ENCODE results near the gene GRK5.

Gene GRK5

DNA sequence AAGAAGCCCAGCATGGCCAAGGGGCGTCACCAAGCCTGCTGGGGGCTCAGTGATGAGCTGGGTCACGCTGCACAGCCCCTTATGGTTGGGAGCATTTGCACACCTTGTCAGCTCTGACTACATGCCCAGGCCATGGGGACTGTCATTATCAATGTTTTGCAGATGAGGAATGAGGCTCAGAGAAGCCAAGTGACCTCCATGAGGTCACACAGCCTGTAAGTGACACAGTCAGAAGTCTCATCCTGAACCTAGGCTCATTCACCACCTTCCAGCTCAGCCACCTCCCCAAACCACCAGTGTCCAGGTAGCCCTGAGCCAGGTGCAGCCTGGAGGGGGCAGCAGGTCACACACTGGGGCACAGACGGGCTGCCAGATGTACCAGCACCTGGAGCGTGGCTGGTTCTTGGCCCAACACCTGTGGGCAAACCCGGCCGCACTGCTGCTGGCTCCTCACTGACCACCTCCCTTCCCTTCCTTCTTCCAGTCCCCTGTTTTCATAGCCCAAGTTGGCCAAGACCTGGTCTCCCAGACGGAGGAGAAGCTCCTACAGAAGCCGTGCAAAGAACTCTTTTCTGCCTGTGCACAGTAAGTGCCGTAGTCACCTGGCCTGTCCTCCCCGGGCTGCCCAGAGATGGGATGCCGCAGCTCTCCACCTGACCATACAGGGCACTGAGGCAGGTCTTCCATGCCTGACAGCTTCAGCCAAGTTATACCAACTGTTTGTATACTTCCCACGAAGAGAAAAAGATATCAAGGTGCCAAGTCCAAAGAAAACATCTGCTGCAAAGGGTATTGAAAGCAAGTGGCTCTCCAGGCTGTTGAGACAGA, 215.5 kb downstream of the GRK5 start:
- no peak overlapping the region for H3K4me3 ChIP-seq (ENCODE audit: low read length)
- TF ChIP-seq CTCF (conservative IDR thresholded peaks at IDR 0.05; ENCODE audit: low read length): no peak
- DNase-seq (ENCODE audit: low read depth): no peak

DNA sequence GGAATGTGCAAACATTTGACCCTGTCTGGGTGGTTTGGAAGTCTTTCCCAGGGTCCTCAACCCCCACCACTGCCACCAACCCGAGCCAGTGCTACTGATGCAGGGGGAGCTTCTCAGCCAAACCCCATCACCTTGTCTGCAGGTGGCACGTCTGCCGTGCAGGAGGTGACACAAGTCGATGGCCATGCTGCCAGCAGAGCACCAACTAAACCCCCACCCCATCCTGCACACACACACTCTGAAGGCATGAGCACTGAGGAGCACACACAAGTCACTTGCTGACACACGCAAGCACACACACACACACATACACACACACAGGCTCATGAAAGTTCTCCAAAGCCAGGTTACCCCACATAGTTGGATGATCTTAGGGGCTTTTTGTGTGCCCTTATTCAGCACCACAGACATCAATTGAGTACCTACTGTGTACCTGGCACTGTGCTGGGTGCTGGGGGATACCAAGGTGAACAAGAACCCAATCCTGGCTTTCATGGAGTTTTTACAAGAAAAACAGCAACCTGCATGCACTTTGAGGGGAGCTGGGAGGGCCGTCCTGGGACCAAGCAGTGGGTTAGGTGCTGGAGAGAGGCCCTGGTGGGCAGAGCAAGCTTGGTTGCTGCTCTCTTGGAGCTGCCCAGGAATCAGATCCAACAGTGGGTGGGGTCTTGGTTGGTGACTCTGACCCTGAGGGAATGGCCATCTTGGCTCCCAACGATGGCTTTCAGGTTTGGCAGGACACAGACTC, 216.3 kb downstream of the GRK5 start:
- no peak for DNase-seq (ENCODE audit: low read depth)
- H3K4me3 ChIP-seq (ENCODE audit: low read length): no peak overlapping the region
- TF ChIP-seq CTCF (conservative IDR thresholded peaks at IDR 0.05; ENCODE audit: low read length): no peak

DNA sequence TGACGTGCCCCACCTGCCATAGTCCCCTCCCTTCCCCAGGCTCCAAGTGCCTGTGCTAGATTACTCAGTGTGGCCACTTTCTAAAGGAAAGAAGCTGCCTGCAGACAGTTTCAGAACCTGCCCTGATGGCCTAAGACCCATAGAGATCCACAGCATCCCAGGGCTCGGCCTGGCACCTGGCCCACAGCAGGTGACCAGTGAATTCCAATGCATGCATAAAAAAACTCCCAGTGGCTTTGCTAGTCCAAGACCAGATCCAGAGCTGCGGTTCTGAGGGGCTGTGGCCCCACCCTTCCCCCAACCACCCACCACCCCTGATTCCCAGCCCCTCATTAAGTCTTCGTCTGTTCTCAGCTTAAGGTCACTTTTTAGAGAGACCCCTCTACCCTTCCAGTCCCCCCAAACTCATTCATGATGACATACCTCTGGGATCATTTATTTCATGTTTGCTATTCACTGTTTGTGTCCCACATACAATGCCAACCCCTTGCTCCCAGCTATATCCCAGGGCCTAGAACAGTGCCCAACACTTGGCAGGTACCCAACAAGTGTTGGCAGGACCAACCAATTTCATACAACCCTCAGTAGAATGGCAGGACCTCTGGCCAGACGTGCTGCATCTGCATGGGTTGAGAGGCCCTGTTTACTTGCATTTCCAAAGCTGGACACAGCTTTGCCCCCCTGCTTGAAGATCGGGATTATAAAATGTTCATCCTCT, 217.0 kb downstream of the GRK5 start:
- TF ChIP-seq CTCF (conservative IDR thresholded peaks at IDR 0.05; ENCODE audit: low read length): no peak
- DNase-seq (ENCODE audit: low read depth): no peak
- no peak overlapping the region for H3K4me3 ChIP-seq (ENCODE audit: low read length)

DNA sequence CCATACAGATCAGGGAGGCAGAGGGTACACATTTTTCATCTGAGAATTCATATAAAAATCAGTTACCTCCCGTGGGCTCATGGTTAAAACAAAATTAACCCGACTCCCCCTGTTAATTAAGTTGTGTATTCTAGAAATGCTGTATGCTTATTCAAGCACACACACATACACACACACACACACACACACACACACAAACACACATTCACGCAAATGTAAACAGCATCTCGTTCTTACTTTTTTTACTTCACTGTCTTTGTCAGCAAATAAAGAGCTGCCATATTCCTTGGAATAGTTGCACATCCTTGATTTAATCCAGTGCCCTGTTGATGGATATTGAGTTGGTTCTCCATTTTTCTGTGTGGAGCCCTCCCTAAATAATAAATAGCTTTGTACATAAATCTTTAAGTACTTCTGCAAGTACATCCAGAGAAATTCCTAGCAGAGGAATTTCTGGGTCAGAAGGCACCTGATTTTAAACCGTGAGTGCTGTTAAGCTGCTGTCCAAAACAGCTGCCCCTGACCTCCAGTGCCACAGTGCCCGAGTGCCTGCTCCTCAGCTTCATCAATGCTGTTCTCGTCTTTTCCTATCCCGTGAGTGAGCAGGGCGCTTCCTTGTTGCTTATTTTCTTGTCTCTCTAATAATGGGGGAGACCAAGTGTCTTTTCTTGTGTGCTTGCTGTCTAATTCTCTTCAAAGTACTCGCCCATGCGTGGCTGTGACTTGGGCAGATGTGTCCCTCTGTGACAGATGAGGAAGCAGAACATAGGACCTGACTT, 217.9 kb downstream of the GRK5 start:
- H3K4me3 ChIP-seq (ENCODE audit: low read length): no peak overlapping the region
- no peak for DNase-seq (ENCODE audit: low read depth)
- no peak for TF ChIP-seq CTCF (conservative IDR thresholded peaks at IDR 0.05; ENCODE audit: low read length)

GRCh38 chr10:119425881-119426170, 218.5 kb downstream of the GRK5 start:
- H3K4me3 ChIP-seq (ENCODE audit: low read length): no peak overlapping the region
- no peak for DNase-seq (ENCODE audit: low read depth)
- no peak for TF ChIP-seq CTCF (conservative IDR thresholded peaks at IDR 0.05; ENCODE audit: low read length)

DNA sequence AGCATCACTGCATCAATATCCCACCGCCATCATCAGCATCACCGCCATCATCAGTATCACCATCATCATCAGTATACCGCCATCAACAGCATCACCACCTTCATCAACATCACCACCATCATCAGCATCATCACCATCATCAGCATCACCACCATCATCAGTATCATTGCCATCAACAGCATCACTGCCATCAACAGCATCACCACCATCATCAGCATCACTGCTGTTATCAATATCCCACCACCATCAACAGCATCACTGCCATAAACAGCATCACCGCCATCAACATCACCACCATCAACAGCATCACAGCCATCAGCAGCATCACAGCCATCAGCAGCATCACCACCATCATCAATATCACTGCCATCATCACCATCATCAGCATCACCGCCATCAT, 219.3 kb downstream of the GRK5 start:
- no peak for DNase-seq (ENCODE audit: low read depth)
- no peak for TF ChIP-seq CTCF (conservative IDR thresholded peaks at IDR 0.05; ENCODE audit: low read length)
- H3K4me3 ChIP-seq (ENCODE audit: low read length): no peak overlapping the region

Data from AG10803 (cell line).